Suppressor macrophage treated with lipopolysaccharide for 4 hours (primary cell): Measurements from ENCODE around the gene WDR53.
"Not testable (repeated sequence)": the region's sequence is repeated elsewhere in the genome, so short reads cannot be mapped to it uniquely, and the experiment has no call there.

ENCODE experiments used
- DNase-seq: peaks from one replicate; pipeline ENCODE4 v3.0.0-alpha.2; 2020

WDR53 gene

GRCh38 chr3:196568246-196569002 is at the start of gene WDR53, which contains the start of gene FBXO45:
Gene WDR53 (minus strand): TSS chr3:196568554. CDS start chr3:196561475, 7,079 bp downstream.
Gene FBXO45 (plus strand): TSS chr3:196568660. CDS start chr3:196568985, 325 bp downstream.
- DNase-seq: peak; percentile 97

- peak; percentile 56 for DNase-seq
Observed at GRCh38 chr3:196617256-196617655, 48.9 kb upstream of the WDR53 start.

GRCh38 chr3:196615234-196615633 is 46.9 kb upstream of the WDR53 start:
- not testable (repeated sequence) for DNase-seq

GRCh38 chr3:196611761-196612483 is 43.6 kb upstream of the WDR53 start:
- DNase-seq: no peak

GRCh38 chr3:196609805-196610515 is 41.6 kb upstream of the WDR53 start:
- no peak for DNase-seq

- peak; percentile 93 for DNase-seq
Observed at GRCh38 chr3:196609343-196609775, 41.0 kb upstream of the WDR53 start.

- DNase-seq: no peak
Observed at GRCh38 chr3:196608693-196609092, 40.3 kb upstream of the WDR53 start.

GRCh38 chr3:196604548-196604947 is 36.2 kb upstream of the WDR53 start:
- no peak for DNase-seq

GRCh38 chr3:196603683-196604082 is 35.3 kb upstream of the WDR53 start:
- no peak for DNase-seq

- DNase-seq: no peak
Observed at GRCh38 chr3:196602673-196603072, 34.3 kb upstream of the WDR53 start.

- no peak for DNase-seq
Observed at GRCh38 chr3:196600359-196600758, 32.0 kb upstream of the WDR53 start.

GRCh38 chr3:196599734-196600128 is 31.4 kb upstream of the WDR53 start:
- no peak for DNase-seq

GRCh38 chr3:196597971-196598733 is 29.8 kb upstream of the WDR53 start:
- not testable (repeated sequence) for DNase-seq

GRCh38 chr3:196596355-196596754 is 28.0 kb upstream of the WDR53 start:
- no peak for DNase-seq

- DNase-seq: no peak
Observed at GRCh38 chr3:196590279-196590678, 21.9 kb upstream of the WDR53 start.

GRCh38 chr3:196585044-196585757 is 16.8 kb upstream of the WDR53 start:
- DNase-seq: no peak

GRCh38 chr3:196572389-196572788 is 4.0 kb upstream of the WDR53 start:
- no peak for DNase-seq

- DNase-seq: not testable (repeated sequence)
Observed at GRCh38 chr3:196570332-196570731, 2.0 kb upstream of the WDR53 start.

- DNase-seq: peak; percentile 13
Observed at GRCh38 chr3:196569003-196569516, 706 bp upstream of the WDR53 start.

- no peak for DNase-seq
Observed at GRCh38 chr3:196563721-196564225, 4.6 kb downstream of the WDR53 start.

GRCh38 chr3:196559826-196560225 is 8.5 kb downstream of the WDR53 start:
- no peak for DNase-seq
